GM18861 (cell line): ENCODE results near the gene HOXA7.

Experiments used
- ATAC-seq: cut with Tn5 transposase; IDR thresholded peaks from one replicate; pipeline ENCODE4 v1.9.1; 2021; ENCODE audit not compliant: unreplicated experiment

HOXA7 gene

DNA sequence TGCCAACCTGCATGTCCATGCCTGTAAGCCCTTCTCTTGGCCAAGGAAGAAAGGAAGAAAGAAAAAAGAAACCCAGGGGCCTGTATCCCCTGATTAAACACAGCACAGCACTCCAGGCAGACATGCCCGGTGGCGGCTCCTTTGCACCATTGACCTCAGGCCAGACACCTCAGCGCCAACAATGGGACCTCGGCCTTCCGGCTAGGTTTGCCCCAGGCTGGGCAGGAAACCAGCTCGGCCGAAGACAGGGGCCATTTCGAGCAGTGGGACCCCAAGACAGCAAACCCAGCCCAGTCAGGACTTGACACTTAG is 14.8 kb upstream of the HOXA7 start:
- no peak for ATAC-seq

DNA sequence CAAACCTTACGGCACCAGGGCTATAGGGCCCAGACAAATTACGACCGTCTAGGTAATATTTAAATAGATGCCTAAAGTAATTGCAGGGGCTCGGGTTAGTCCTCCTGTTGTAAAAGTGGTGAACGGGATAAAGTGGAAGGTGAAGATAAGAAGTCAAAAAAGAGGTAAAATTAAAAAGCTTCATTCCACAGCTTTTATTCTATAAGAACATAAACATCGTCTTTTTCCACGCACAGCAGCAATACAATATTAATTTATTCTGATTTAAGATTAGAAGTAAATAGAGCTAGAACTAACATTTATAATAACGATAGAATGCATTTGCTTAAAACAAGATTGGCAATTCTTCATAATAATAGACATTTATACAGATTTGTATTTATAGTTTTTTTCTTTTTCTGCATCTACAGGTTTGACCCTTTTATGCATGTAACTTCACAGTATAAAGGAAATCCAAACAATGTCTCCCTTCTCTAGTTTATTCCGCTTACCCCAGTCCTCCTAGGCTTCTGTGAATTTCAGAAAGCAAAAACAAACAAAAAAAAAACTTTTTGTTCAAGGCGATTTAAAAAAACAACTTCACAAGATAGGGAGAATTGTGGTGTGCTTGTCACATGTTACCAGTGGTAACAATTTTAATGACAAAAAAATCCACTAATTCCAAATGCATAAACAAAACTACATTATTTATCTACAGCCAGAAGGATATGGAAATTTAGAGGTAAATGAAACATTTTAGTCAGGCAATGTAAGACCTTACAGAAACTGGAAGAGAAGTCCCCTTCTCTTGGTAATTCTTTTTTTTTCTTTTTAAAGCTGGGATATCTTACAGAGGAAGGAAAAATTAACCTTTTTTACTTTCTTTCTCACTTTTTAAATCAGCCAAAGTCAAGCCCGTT is 14.2 kb upstream of the HOXA7 start:
- ATAC-seq = no peak

- ATAC-seq = no peak
Observed at GRCh38 chr7:27169658-27170425, 13.4 kb upstream of the HOXA7 start.

GRCh38 chr7:27168265-27168947 is 11.9 kb upstream of the HOXA7 start:
- ATAC-seq = no peak

- no peak for ATAC-seq
Observed at GRCh38 chr7:27167916-27168264, 11.4 kb upstream of the HOXA7 start.

DNA sequence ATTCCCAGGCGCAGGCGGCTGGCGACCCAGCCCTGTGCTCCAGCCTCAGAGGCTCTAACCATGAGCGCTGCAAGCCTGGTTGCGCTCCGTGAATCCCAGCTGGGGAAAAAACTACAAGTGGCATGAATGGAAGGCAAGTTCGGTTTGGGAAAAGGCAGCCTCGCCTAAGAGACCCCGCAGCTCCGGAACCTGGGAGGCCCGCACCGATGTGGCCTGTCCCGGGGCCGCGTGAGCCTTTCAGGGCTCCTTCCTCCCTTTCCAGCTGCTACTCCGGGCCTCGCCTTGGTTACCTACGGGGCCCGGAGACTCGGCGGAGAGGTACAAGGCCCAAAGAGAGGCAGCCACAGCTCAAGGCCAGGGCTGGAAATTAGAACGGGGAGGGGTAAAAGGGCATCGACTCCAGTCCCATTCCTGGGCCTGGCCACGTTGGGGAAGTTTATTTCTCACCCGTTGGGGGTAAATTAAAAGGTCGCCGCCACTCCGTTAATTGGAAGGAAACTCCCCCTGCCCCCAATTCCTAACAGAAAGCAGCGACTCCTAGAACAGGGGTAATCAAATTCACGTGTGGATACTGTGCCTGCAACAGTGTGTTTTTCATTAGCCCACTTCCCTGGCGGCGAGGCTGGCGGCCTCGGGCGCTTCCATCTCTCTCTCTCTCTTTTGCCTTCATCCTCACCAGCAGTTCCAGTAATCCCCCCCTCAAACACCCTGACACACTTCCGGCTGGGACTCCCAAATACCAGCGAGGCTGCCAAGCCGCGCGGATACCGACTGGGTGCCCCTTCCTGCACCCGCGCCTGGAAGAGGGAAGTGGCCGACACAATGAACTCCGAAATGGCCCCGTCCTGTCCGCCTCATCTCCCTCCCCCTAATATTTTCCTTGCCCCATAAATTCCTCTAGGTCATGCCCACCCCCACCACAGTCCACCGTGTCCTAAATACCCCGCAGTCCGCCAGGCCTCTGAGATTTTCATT is 10.3 kb upstream of the HOXA7 start:
- ATAC-seq = no peak

DNA sequence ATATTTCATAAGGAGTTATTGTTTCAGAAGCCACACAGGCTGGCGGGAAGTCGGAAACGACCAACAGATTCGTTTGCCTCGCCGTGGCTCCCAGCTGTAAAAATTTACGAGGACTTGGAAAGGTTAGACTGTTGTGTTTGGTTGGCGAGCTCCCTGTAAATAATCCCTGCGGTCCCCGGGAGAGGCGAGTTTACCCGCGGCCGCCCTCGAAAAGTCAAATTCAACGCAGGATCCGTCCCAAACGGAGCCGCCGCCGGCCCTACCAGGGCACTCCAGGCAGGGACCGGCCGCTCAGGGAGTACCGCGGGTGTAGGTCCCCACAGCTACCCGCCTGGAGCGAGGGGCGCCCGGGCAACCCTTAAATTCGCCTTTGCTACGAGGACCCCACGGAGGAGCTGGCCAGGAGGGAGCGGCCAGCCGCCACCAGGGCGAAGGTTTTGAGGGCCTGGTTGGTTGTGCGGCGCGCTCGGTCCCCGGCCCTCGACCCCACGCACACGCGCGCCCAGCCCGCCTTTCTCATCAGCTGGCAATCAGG is 9.6 kb upstream of the HOXA7 start:
- no peak for ATAC-seq

- ATAC-seq = no peak
Observed at GRCh38 chr7:27165089-27165995, 8.9 kb upstream of the HOXA7 start, which contains the start of gene HOXA9. HOXA9 (minus strand) TSS chr7:27165537; CDS start chr7:27165457, 80 bp downstream.

- no peak for ATAC-seq
Observed at GRCh38 chr7:27164367-27165088, 8.1 kb upstream of the HOXA7 start.

DNA sequence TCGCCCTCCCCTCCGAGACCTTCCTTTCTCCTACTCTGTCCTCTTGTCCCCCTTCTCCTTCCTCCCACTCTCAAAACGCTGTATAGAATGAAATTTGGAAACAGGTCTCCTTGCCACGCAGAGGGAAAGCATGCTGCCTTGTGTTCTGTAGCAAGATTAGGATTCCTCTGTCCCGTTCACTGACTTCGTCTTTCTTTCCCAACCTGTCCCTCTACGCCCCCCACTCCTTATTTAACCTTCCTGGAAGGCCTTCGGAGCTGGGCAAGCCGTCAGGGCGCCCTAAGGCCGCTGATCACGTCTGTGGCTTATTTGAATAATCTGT is 7.5 kb upstream of the HOXA7 start:
- no peak for ATAC-seq

DNA sequence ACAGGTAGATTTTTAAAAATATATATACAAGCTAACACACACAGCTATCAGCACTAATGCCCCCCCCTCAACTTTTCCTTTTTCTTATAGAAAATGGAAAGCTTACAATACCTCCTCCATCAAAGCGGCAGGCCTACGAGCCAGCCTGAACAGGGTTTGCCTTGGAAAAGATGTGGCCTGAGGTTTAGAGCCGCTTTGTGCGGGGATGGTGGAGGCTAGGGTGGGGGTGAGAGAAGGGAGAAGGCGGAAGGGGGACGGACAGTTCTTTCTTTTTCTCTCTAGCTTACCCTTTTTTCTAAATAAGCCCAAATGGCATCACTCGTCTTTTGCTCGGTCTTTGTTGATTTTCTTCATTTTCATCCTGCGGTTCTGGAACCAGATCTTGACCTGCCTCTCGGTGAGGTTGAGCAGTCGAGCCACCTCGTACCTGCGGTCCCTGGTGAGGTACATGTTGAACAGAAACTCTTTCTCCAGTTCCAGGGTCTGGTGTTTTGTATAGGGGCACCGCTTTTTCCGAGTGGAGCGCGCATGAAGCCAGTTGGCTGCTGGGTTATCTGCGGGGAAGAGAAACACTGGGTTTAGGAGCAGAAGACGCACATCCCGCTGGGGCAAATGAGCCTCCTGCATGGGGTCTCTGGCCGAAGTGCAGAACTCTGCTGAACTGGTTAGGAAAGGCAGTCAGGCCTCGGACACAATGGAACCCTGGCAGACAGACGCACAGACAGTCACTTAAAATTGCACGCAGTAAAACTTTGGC is 7.0 kb upstream of the HOXA7 start:
- ATAC-seq = no peak

GRCh38 chr7:27162561-27163287 is 6.2 kb upstream of the HOXA7 start:
- ATAC-seq = no peak

- ATAC-seq = no peak
Observed at GRCh38 chr7:27161721-27162560, 5.5 kb upstream of the HOXA7 start.

- ATAC-seq = no peak
Observed at GRCh38 chr7:27161214-27161720, 4.8 kb upstream of the HOXA7 start.

- peak; percentile 47 for ATAC-seq
Observed at GRCh38 chr7:27160546-27161213, 4.2 kb upstream of the HOXA7 start.

DNA sequence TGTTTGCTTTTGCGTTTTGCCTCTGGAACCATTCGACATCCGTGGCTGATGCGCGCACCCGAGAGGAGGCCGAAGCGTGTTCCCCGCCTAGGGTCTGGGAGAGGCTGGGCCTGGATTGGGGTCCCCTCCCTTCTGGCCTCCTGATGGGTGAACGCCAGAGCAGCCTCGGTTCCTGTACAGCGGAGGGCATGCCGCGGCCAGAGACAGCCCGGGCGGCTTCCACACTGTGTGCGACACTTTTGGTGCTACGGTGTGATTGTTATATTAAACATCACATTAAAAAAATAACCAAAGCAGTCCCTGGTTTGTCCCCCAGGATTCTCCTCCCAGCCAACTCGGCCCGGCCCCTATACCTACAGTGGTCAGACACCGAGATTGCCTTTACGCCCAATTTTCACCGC is 3.7 kb upstream of the HOXA7 start:
- ATAC-seq = no peak
